GM23338 (cell line): Measurements from ENCODE around the gene MEI4. TPM values are rescaled to one million over a fixed set of nuclear protein-coding genes. Genes with fewer than 3 reads are reported as not detected.

ENCODE experiments used
- ATAC-seq: fragments of 200-7000 bp; cut with Tn5 transposase; 3 replicates; pipeline ENCODE4 v1.9.1; 2020
- DNase-seq: peaks from one replicate; pipeline ENCODE4 v3.0.0-alpha.2; 2015; ENCODE audit warnings: low spot score
- H2AFZ ChIP-seq: fragments of 200-600 bp; sonication (generic); 2 replicates; pipeline ENCODE4 v1.8.0; 2016; ENCODE audit warnings: antibody characterized with exemption, mild to moderate bottlenecking, moderate library complexity
- H3F3A ChIP-seq: fragments of 200-600 bp; sonication (generic); replicated peaks from 2 replicates; pipeline ENCODE4 v1.8.0; 2017; ENCODE audit warnings: antibody characterized with exemption, mixed run types, low read depth
- H3K27ac ChIP-seq: fragments of 200-600 bp; sonication (generic); 2 replicates; pipeline ENCODE4 v1.6.1; 2016; ENCODE audit warnings: low read depth
- H3K27me3 ChIP-seq: fragments of 200-600 bp; sonication (generic); 2 replicates; pipeline ENCODE4 v1.8.0; 2016; ENCODE audit warnings: mild to moderate bottlenecking, mixed run types, moderate library complexity; ENCODE audit not compliant: insufficient read depth
- H3K36me3 ChIP-seq: fragments of 200-600 bp; sonication (generic); 2 replicates; pipeline ENCODE4 v1.8.0; 2016; ENCODE audit warnings: mild to moderate bottlenecking; ENCODE audit not compliant: insufficient read depth
- H3K4me1 ChIP-seq: fragments of 200-600 bp; sonication (generic); 2 replicates; pipeline ENCODE4 v1.8.0; 2016; ENCODE audit warnings: mild to moderate bottlenecking, moderate library complexity; ENCODE audit not compliant: insufficient read depth
- H3K4me2 ChIP-seq: fragments of 200-600 bp; sonication (generic); 2 replicates; pipeline ENCODE4 v1.7.1; 2017; ENCODE audit warnings: mixed run types
- H3K4me3 ChIP-seq: fragments of 200-600 bp; sonication (generic); 2 replicates; pipeline ENCODE4 v1.6.1; 2016; ENCODE audit warnings: mixed run types
- H3K79me2 ChIP-seq: fragments of 200-600 bp; sonication (generic); replicated peaks from 2 replicates; pipeline ENCODE4 v1.8.0; 2017; ENCODE audit warnings: mild to moderate bottlenecking; ENCODE audit not compliant: insufficient read depth
- H3K9me2 ChIP-seq: fragments of 200-600 bp; sonication (generic); 2 replicates; pipeline ENCODE4 v1.8.0; 2017; ENCODE audit not compliant: insufficient read depth
- H4K20me1 ChIP-seq: fragments of 200-600 bp; sonication (generic); replicated peaks from 2 replicates; pipeline ENCODE4 v1.8.0; 2017; ENCODE audit warnings: mild to moderate bottlenecking; ENCODE audit not compliant: insufficient read depth
- H3K27ac Mint-ChIP-seq: 2 replicates; pipeline ENCODE4 v1.8.0; 2020; ENCODE audit warnings: inconsistent platforms, mild to moderate bottlenecking, moderate library complexity, mixed read lengths
- H3K27me3 Mint-ChIP-seq: 3 replicates; pipeline ENCODE4 v1.8.0; 2022; ENCODE audit warnings: low read depth, mild to moderate bottlenecking, moderate library complexity, mixed read lengths, inconsistent platforms; ENCODE audit not compliant: insufficient read depth, poor library complexity
- H3K36me3 Mint-ChIP-seq: 3 replicates; pipeline ENCODE4 v1.8.0; 2021; ENCODE audit warnings: low read depth, mild to moderate bottlenecking, inconsistent platforms, moderate library complexity, mixed read lengths
- H3K4me1 Mint-ChIP-seq: 3 replicates; pipeline ENCODE4 v1.8.0; 2020; ENCODE audit warnings: mild to moderate bottlenecking, inconsistent platforms, mixed read lengths
- H3K4me3 Mint-ChIP-seq: 3 replicates; pipeline ENCODE4 v1.8.0; 2021; ENCODE audit warnings: moderate library complexity, mild to moderate bottlenecking, inconsistent platforms, mixed read lengths
- H3K9me3 Mint-ChIP-seq: 3 replicates; pipeline ENCODE4 v1.8.0; 2020; ENCODE audit warnings: moderate library complexity, mild to moderate bottlenecking, inconsistent platforms, mixed read lengths
- CREB1 ChIP-seq: fragments of 250-450 bp; sonication (Bioruptor Pico); IDR thresholded peaks from 2 replicates; pipeline ENCODE4 v1.5.0; 2020; ENCODE audit warnings: low read depth, mild to moderate bottlenecking, moderate library complexity
- CTCF ChIP-seq, 2 experiments: fragments of 200-600 bp in 1 of 2; sonication (generic) in 1 of 2; conservative IDR thresholded peaks; 2 replicates each; pipeline versions ENCODE4 v1.5.1 to v1.6.1; 2016 to 2017; ENCODE audit warnings: antibody characterized with exemption in 2 of 2, low read depth in 2 of 2, mild to moderate bottlenecking in 2 of 2, moderate library complexity in 1 of 2
- ETS1 ChIP-seq: IDR thresholded peaks from 2 replicates; pipeline ENCODE4 v1.6.1; 2016; ENCODE audit warnings: antibody characterized with exemption
- EZH2 ChIP-seq: fragments of 200-600 bp; sonication (generic); IDR thresholded peaks from one replicate; pipeline ENCODE4 v1.8.0; 2017; ENCODE audit warnings: antibody characterized with exemption, mild to moderate bottlenecking, low read depth; ENCODE audit not compliant: unreplicated experiment
- EZH2phosphoT487 ChIP-seq: fragments of 200-600 bp; sonication (generic); IDR thresholded peaks from one replicate; pipeline ENCODE4 v1.8.1; 2018; ENCODE audit warnings: antibody characterized with exemption; ENCODE audit not compliant: unreplicated experiment
- JUNB ChIP-seq: IDR thresholded peaks from one replicate; pipeline ENCODE4 v1.6.1; 2016; ENCODE audit warnings: antibody characterized with exemption; ENCODE audit not compliant: unreplicated experiment
- NANOG ChIP-seq: IDR thresholded peaks from 2 replicates; pipeline ENCODE4 v1.6.1; 2016; ENCODE audit warnings: antibody characterized with exemption, borderline replicate concordance
- POLR2AphosphoS5 ChIP-seq: IDR thresholded peaks from 2 replicates; pipeline ENCODE4 v1.6.1; 2016; ENCODE audit warnings: antibody characterized with exemption, low read depth
- REST ChIP-seq: IDR thresholded peaks from one replicate; pipeline ENCODE4 v1.6.1; 2018; ENCODE audit warnings: antibody characterized with exemption; ENCODE audit not compliant: unreplicated experiment
- STAT1 ChIP-seq: IDR thresholded peaks from one replicate; pipeline ENCODE4 v1.6.1; 2016; ENCODE audit warnings: antibody characterized with exemption; ENCODE audit not compliant: unreplicated experiment
- ZNF114 ChIP-seq: fragments of 250-450 bp; sonication (Bioruptor Pico); IDR thresholded peaks from 2 replicates; pipeline ENCODE4 v1.5.0; 2020; ENCODE audit warnings: mild to moderate bottlenecking, moderate library complexity
- ZNF331 ChIP-seq: fragments of 250-450 bp; sonication (Bioruptor Pico); IDR thresholded peaks from 2 replicates; pipeline ENCODE4 v1.5.0; 2020; ENCODE audit warnings: low read depth, mild to moderate bottlenecking, moderate library complexity
- polyA plus RNA-seq: library from polyadenylated mRNA; unstranded; fragments of >200 nt; fragmentation: Nextera tagmentation; extraction: Ambion mirVana; gene quantifications from 2 replicates; pipeline ENCODE4 v1.2.1, GENCODE V29; 2016
- total RNA-seq: library from RNA; depleted of rRNA; stranded (reverse); fragments of >200 nt; shearing (Covaris generic); gene quantifications from 2 replicates; pipeline ENCODE4 v1.2.3, GENCODE V29; 2014

MEI4 gene
- total and polyA plus RNA-seq, 2 experiments from 2014 or later = 0.23 to 0.63 TPM

GRCh38 chr6:77879527-77879926 is 226.7 kb downstream of the MEI4 start:
- Histone ChIP-seq H3K4me3 (no peak overlapping the region), H3K9me2 (no peaks in the 10 kb centered on the region), H3F3A (no peaks in the 10 kb centered on the region), H3K36me3 (no peaks in the 10 kb centered on the region), H3K27ac (no peak overlapping the region), H3K4me2 (no peak overlapping the region), H3K27me3 (no peaks in the 10 kb centered on the region), H3K4me1 (no peaks in the 10 kb centered on the region), H3K79me2 (no peaks in the 10 kb centered on the region), H2AFZ (no peak overlapping the region), H4K20me1 (no peaks in the 10 kb centered on the region)
- no peaks in the 10 kb centered on the region for H3K36me3 Mint-ChIP-seq
- H3K4me1 Mint-ChIP-seq = no peaks in the 10 kb centered on the region
- no peaks in the 10 kb centered on the region; the same call in 2 of the 3 replicates for H3K9me3 Mint-ChIP-seq
- ATAC-seq (no peak), DNase-seq (no peak)
- no peak overlapping the region for H3K4me3 Mint-ChIP-seq
- no peak overlapping the region for H3K27ac Mint-ChIP-seq
- no peak for TF ChIP-seq STAT1
- no peaks in the 10 kb centered on the region for H3K27me3 Mint-ChIP-seq

GRCh38 chr6:77880501-77880900 is 227.7 kb downstream of the MEI4 start:
- no peaks in the 10 kb centered on the region for H3K4me1 ChIP-seq
- H3K36me3 ChIP-seq = no peaks in the 10 kb centered on the region
- no peak overlapping the region for H3K27ac ChIP-seq
- no peaks in the 10 kb centered on the region; the same call in 2 of the 3 replicates for H3K9me3 Mint-ChIP-seq
- no peaks in the 10 kb centered on the region for H3K9me2 ChIP-seq
- no peaks in the 10 kb centered on the region for H3K79me2 ChIP-seq
- no peak overlapping the region for H3K4me3 Mint-ChIP-seq
- H3K36me3 Mint-ChIP-seq = no peaks in the 10 kb centered on the region
- H3F3A ChIP-seq = no peaks in the 10 kb centered on the region
- ATAC-seq = no peak
- H3K4me3 ChIP-seq = no peak overlapping the region
- H3K27me3 ChIP-seq = no peaks in the 10 kb centered on the region
- no peak for DNase-seq
- no peaks in the 10 kb centered on the region for H3K27me3 Mint-ChIP-seq
- no peak overlapping the region for H2AFZ ChIP-seq
- H3K4me1 Mint-ChIP-seq = no peaks in the 10 kb centered on the region
- no peak overlapping the region for H3K4me2 ChIP-seq
- no peak overlapping the region for H3K27ac Mint-ChIP-seq
- no peaks in the 10 kb centered on the region for H4K20me1 ChIP-seq
- no peak for TF ChIP-seq CTCF (conservative IDR thresholded peaks at IDR 0.05; ENCODE audit: low read depth in 2 of 2)
- no peak for TF ChIP-seq REST
- no peak for TF ChIP-seq ZNF114
- TF ChIP-seq POLR2AphosphoS5 = no peak
- TF ChIP-seq EZH2phosphoT487 = no peak
- no peak for TF ChIP-seq ZNF331 (CRISPR knock-in tag)
- TF ChIP-seq STAT1 = no peak
- no peak for TF ChIP-seq JUNB
- no peak for TF ChIP-seq CREB1 (CRISPR knock-in tag)
- TF ChIP-seq ETS1 = no peak
- no peak for TF ChIP-seq NANOG
- no peak for TF ChIP-seq EZH2
